Muscle of back (tissue), 11 donors: ENCODE measurements around the gene TFPI. TPM values are rescaled to one million over a fixed set of nuclear protein-coding genes. Genes with fewer than 3 reads are reported as not detected.
"Not testable (repeated sequence)": the region's sequence is repeated elsewhere in the genome, so short reads cannot be mapped to it uniquely, and the experiment has no call there.

Source experiments
- DNase-seq, 3 donors: peaks; one replicate each; pipeline versions ENCODE4 v3.0.0 to v3.0.0-alpha.2; 2013
- polyA plus RNA-seq, 10 donors: library from polyadenylated mRNA; unstranded; fragments of 120-200 nt; gene quantifications; one replicate each; pipeline ENCODE4 v1.2.1, GENCODE V29; 2013; ENCODE audit not compliant: insufficient read length in 10 of 10

Gene TFPI
- polyA plus RNA-seq, 10 donors = 29.1 to 68.3 (median 54.0) TPM

DNA sequence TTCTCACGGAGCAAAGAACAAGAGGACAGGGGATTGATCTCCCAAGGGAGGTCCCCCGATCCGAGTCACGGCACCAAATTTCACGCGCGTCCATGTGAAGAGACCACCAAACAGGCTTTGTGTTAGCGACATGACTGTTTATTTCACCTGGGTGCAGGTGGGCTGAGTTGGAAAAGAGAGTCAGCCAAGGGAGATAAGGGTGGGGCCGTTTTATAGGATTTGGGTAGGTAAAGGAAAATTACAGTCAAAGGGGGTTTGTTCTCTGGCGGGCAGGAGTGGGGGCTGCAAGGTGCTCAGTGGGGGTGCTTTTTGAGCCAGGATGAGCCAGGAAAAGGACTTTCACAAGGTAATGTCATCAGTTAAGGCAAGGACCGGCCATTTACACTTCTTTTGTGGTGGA lies 11.4 kb upstream of the TFPI start:
- not testable (repeated sequence) for DNase-seq

DNA sequence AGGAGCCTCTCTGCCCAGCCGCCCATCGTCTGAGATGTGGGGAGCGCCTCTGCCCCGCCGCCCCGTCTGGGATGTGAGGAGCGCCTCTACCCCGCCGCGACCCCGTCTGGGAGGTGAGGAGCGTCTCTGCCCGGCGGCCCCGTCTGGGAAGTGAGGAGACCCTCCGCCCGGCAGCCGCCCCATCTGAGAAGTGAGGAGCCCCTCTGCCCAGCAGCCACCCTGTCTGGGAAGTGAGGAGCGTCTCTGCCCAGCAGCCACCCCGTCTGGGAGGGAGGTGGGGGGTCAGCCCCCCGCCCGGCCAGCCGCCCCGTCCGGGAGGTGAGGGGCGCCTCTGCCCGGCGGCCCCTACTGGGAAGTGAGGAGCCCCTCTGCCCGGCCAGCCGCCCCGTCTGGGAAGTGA lies 2.3 kb upstream of the TFPI start:
- DNase-seq = not testable (repeated sequence)

DNA sequence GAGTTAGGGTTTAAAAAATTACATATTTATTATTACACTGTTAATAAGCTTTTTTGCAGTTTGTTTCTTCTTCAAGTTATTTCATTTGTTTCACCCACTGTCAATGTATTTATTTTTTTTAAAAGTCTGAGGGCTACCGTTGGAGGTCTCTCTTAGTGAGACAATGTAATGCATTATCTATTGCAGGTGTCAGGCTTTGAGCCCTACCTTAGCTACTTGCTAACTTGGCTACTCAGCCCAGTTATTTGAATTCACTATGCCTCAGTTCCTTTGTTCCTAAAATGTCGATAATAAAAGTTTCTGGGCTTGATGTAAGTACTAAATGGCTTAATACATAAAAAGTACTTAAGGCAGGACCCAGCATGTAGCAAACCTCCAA lies 458 bp upstream of the TFPI start:
- no peak for DNase-seq

DNA sequence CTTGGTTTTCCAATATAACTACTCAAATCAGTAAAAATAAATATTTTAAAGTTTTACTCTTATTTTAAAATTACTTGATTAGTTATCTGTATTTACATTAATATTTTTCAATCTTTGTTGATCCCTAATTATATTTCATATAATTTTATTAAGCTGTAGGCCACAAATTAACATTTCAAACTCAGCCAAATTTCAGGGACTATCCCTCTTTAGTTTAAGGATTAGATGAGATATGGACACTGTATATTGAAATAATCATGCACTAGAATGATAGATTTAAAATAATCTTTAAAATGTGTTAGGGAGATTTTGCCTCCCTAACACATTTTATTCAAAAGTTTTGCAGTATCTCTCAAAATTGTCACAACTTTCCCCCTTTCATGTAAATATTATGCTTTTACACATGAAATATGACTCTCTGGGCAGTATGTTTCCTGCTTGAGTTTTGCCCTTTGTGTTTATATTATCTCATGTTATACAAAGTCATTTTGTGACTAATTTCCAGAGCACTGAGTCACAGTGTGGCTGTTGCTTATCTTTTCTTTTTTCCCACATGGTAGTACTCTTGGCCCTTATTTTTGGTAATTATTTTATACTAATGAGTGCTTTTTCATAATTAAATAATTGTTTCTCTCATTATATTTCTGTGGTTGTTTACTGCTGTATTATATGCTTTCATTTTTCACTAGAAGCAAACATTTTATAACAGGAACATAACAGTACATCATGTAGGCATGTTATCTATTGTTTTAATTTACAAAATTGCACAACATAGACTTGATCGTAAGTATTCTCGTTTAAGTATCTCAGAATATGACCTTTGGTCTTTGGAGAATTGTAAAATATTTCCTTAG lies 1.2 kb downstream of the TFPI start:
- peak in 2 of 3 donors; percentile 46 to 70 for DNase-seq

DNA sequence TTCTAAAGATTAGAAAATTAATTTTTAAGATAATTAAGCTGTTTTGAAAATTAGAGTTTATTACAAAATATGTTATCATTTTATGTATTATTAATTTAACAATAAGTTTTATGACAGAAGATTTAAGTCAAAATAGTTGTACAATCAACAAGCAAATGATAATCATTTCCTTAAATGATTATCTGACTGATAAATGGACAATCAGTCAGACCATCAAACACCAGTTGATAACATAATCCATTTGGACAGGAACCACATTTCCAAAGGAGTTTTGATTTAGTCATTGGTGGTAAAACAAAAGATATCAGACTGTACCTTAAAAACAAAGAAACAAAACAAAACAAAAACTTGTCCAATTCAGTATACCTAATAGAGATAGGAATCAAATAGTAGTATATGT lies 1.9 kb downstream of the TFPI start:
- DNase-seq = peak in 1 of 3 donors; percentile 35

DNA sequence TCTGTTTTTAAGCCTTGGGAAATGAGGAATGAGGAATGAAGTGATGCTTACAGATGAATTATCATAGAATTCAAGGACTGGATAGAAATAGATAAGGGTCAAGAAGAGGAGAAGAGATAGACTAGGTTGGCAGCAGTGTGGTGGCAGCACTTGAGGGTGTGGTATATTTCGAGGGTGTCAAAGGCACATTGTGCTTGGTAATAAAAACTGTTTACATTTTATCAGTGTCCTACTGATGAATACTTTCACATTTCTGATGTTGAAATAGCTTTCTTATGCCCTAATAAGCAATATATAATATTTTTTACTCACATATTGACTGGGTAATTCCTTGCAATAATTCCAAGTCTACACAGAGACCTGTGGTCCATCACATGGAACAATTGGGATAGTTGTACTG lies 3.4 kb downstream of the TFPI start:
- DNase-seq = peak in 1 of 3 donors; percentile 18

DNA sequence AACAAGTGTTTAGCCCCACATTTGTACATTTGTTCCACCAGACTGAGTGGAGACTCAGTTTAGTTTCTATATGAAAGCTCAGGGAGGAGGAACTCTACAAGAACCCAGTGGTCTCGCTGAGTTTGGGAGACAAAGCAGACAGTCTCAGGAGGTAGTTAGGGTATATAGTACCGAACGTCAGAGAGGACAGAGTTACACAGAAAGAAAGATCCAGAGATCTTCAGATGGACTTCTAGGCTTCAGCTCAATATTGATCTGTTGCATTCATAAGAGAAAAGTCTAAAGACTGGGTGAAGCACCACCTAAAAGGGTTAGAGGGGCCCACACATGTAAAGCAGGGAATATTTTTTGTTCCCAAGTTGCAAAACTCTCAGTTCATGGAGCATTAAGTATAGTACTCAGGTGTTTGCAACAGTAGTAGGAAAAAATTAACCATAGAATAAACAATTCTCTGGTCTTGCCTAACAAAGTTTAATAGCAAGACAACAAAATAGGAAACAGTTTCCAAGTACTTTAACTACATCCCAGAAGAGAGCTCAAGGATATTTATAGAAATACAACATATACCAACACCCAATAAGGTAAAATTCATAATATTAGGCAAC lies 4.2 kb downstream of the TFPI start:
- peak in 1 of 3 donors; percentile 29 for DNase-seq

GRCh38 chr2:187549193-187549592 lies 5.0 kb downstream of the TFPI start:
- DNase-seq = peak in 1 of 3 donors; percentile 22

- DNase-seq = peak in 1 of 3 donors; percentile 36
Measured at GRCh38 chr2:187548656-187549055, 5.6 kb downstream of the TFPI start.

DNA sequence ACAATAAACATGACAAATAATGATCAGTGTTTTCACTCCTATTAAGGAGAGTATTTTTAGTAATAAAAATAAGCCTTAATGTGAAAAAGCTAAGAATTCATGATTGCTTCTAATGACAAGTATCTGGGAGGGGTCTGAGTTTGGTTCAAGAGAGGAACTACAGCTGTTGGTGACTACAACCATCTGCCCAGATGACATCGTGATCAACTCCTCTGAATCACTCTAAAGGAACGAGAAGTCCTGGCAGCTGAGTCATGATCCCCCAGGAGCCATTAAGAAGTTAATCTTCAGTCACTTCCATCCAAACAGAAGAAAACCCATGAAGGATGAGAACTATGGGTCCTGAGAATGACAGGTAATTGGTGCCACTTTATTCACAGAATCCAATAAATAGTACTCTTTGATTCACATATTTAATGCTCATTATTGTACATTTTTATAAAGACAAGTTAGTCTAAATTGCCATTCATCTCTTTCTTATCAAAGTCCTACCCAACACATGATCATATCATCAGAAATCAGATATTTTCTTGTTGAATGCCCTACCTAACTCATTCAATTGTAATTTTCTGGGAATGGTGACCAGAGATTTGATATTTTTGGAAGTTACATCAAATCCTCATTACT lies 6.8 kb downstream of the TFPI start:
- peak; percentile 69 to 90 (median 86) for DNase-seq

GRCh38 chr2:187546762-187547333 lies 7.4 kb downstream of the TFPI start:
- no peak for DNase-seq

GRCh38 chr2:187545238-187545751 lies 8.9 kb downstream of the TFPI start:
- peak in 1 of 3 donors; percentile 26 for DNase-seq

DNA sequence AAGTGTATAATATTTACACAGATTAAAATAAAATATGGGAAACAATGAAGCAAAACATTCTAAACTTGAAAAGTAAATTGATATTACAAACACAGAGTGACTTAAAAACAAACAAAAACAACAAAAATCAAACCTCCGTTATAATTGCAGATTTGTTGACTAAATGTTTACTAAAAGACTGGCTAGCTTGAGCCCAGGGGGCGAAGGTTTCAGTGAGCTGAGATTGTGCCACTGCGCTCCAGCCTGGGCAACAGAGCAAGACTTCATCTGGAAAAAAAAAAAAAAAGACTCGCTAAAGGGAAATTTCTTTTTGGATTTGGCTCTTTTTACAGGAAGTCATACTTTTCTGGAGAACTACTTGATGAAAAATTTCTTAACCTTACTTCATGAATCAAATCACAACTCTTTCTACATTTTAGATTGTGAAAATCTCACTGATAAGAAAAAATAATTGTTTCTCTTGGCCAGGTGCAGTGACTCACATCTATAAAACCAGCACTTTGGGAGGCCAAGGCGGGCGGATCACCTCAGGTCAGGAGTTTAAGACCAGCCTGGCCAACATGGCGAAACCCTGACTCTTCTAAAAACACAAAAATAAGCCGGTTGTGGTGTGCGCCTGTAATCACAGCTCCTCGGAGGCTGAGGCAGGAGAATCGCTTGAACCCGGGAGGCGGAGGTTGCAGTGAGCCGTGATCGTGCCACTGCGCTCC lies 9.7 kb downstream of the TFPI start:
- no peak for DNase-seq

DNA sequence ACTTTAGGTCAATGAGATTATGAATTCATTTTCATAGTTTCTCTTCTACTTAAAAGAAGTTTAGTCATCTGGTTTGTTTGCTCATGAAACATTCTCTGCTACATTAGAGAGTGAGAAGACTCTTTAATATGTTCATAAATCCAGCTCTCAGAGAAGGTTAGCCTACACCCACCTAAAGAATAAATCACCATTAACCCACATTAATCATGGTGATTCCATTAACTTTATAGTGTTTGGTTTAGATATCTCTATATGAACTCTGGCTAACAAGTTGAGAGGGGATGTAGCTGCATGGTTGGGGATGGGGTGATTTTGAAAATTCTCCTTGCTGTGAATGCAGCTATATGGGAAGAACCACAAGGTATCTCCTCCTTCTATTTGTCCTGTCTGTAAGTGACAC lies 10.7 kb downstream of the TFPI start:
- no peak for DNase-seq

DNA sequence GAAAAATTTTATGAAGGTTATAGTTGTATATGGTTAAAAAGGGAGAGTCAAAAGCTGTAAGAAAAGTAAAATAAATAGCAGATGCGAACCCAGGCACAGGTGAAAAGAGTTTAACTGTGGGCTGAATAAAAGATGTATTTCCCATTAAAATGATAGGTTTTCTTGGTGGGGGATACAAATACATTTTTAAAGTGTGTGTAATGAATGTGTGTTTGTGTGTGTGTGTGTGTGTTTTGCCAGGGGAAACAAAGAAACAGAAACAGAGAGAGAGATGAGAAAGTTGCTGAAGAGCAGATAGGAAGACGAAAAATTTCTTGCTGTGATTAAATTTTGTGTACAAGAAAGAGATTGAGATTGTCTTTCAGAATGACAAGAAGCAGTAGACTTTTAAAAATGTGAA lies 12.1 kb downstream of the TFPI start:
- DNase-seq = no peak

- peak in 2 of 3 donors; percentile 37 to 68 for DNase-seq
Measured at GRCh38 chr2:187541086-187542085, 12.8 kb downstream of the TFPI start.

- DNase-seq = not testable (repeated sequence)
Measured at GRCh38 chr2:187538222-187538621, 16.0 kb downstream of the TFPI start.

- not testable (repeated sequence) for DNase-seq
Measured at GRCh38 chr2:187535381-187535780, 18.9 kb downstream of the TFPI start.

GRCh38 chr2:187532333-187533120 lies 21.7 kb downstream of the TFPI start:
- DNase-seq = no peak
